HG03575 (cell line): Measurements from ENCODE around the gene KLHL26.
"Not testable (repeated sequence)": the region's sequence is repeated elsewhere in the genome, so short reads cannot be mapped to it uniquely, and the experiment has no call there.

Source experiments
- ATAC-seq: cut with Tn5 transposase; IDR thresholded peaks from one replicate; pipeline ENCODE4 v1.9.1; 2021; ENCODE audit not compliant: unreplicated experiment, insufficient number of reproducible peaks, low FRiP score; ENCODE audit errors: extremely low read depth

The KLHL26 gene

GRCh38 chr19:18600692-18601397 lies 36.0 kb upstream of the KLHL26 start:
- ATAC-seq: not testable (repeated sequence)

- no peak for ATAC-seq
Measured at GRCh38 chr19:18601875-18602274, 35.0 kb upstream of the KLHL26 start.

GRCh38 chr19:18603255-18603957 lies 33.4 kb upstream of the KLHL26 start:
- ATAC-seq: no peak

GRCh38 chr19:18603958-18604819 lies 32.6 kb upstream of the KLHL26 start:
- no peak for ATAC-seq

- no peak for ATAC-seq
Measured at GRCh38 chr19:18604820-18605159, 32.0 kb upstream of the KLHL26 start.

GRCh38 chr19:18605196-18605545 lies 31.7 kb upstream of the KLHL26 start:
- no peak for ATAC-seq

- ATAC-seq: no peak
Measured at GRCh38 chr19:18605546-18606280, 31.1 kb upstream of the KLHL26 start.

GRCh38 chr19:18606281-18607225 lies 30.3 kb upstream of the KLHL26 start, which contains the start of gene CRLF1:
Gene CRLF1, minus strand, starts transcription at chr19:18606799. Its CDS starts 143 bp downstream, at chr19:18606656.
- no peak for ATAC-seq

GRCh38 chr19:18607226-18608101 lies 29.4 kb upstream of the KLHL26 start:
- ATAC-seq: no peak

- ATAC-seq: no peak
Measured at GRCh38 chr19:18608102-18608804, 28.6 kb upstream of the KLHL26 start.

GRCh38 chr19:18608805-18609716 lies 27.8 kb upstream of the KLHL26 start:
- ATAC-seq: no peak

- no peak for ATAC-seq
Measured at GRCh38 chr19:18609717-18610051, 27.1 kb upstream of the KLHL26 start.

- ATAC-seq: no peak
Measured at GRCh38 chr19:18610245-18610555, 26.6 kb upstream of the KLHL26 start.

- no peak for ATAC-seq
Measured at GRCh38 chr19:18610556-18611326, 26.1 kb upstream of the KLHL26 start.

- no peak for ATAC-seq
Measured at GRCh38 chr19:18611327-18612050, 25.3 kb upstream of the KLHL26 start.
